ENCODE measurements around the gene AGAP2.

AGAP2 gene

GRCh38 chr12:57753756-57754337 is 15.3 kb upstream of the AGAP2 start:
- no peak for DNase-seq (ENCODE audit: low read depth)

- no peak for DNase-seq (ENCODE audit: low read depth)
Observed at GRCh38 chr12:57752668-57753000, 14.1 kb upstream of the AGAP2 start.

GRCh38 chr12:57751788-57752667 is 13.5 kb upstream of the AGAP2 start, which contains the start of gene CDK4:
Gene CDK4, minus strand, starts transcription at chr12:57752310. Its CDS starts 593 bp downstream, at chr12:57751717.
- DNase-seq (ENCODE audit: low read depth) = peak; percentile 100

- no peak for DNase-seq (ENCODE audit: low read depth)
Observed at GRCh38 chr12:57751432-57751787, 12.9 kb upstream of the AGAP2 start.

- no peak for DNase-seq (ENCODE audit: low read depth)
Observed at GRCh38 chr12:57750561-57751431, 12.3 kb upstream of the AGAP2 start.

GRCh38 chr12:57749061-57749460 is 10.5 kb upstream of the AGAP2 start:
- DNase-seq (ENCODE audit: low read depth) = no peak

- no peak for DNase-seq (ENCODE audit: low read depth)
Observed at GRCh38 chr12:57746025-57746424, 7.5 kb upstream of the AGAP2 start.

GRCh38 chr12:57745485-57745881 is 6.9 kb upstream of the AGAP2 start:
- no peak for DNase-seq (ENCODE audit: low read depth)

GRCh38 chr12:57744777-57745484 is 6.4 kb upstream of the AGAP2 start, which contains the start of gene TSPAN31:
Gene TSPAN31, plus strand, starts transcription at chr12:57745039. Its CDS starts 116 bp downstream, at chr12:57745155.
- DNase-seq (ENCODE audit: low read depth) = peak; percentile 93

- peak; percentile 53 for DNase-seq (ENCODE audit: low read depth)
Observed at GRCh38 chr12:57744194-57744776, 5.7 kb upstream of the AGAP2 start.

GRCh38 chr12:57743769-57744168 is 5.2 kb upstream of the AGAP2 start:
- DNase-seq (ENCODE audit: low read depth) = no peak

- peak; percentile 72 for DNase-seq (ENCODE audit: low read depth)
Observed at GRCh38 chr12:57741844-57742738, 3.5 kb upstream of the AGAP2 start.

- DNase-seq (ENCODE audit: low read depth) = no peak
Observed at GRCh38 chr12:57741413-57741789, 2.9 kb upstream of the AGAP2 start.

- DNase-seq (ENCODE audit: low read depth) = peak; percentile 81
Observed at GRCh38 chr12:57740656-57741412, 2.3 kb upstream of the AGAP2 start.

- DNase-seq (ENCODE audit: low read depth) = no peak
Observed at GRCh38 chr12:57739914-57740538, 1.5 kb upstream of the AGAP2 start.

- no peak for DNase-seq (ENCODE audit: low read depth)
Observed at GRCh38 chr12:57739387-57739786, 845 bp upstream of the AGAP2 start.

GRCh38 chr12:57737467-57738460 is 778 bp downstream of the AGAP2 start:
- no peak for DNase-seq (ENCODE audit: low read depth)
